T-helper 17 cell (primary cell): Measurements from ENCODE around the gene FBXL5. TPM values are rescaled to one million over a fixed set of nuclear protein-coding genes. Genes with fewer than 3 reads are reported as not detected.

ENCODE experiments used
- ATAC-seq: fragments of 150-1000 bp; cut with Tn5 transposase; 2 replicates; pipeline ENCODE4 v1.10.0; 2021; ENCODE audit warnings: mild to moderate bottlenecking, moderate library complexity
- DNase-seq, 3 donors: peaks; one replicate each; pipeline versions ENCODE4 v3.0.0 to v3.0.0-alpha.2; 2020 to 2021
- H3K9me3 ChIP-seq: one replicate; pipeline ENCODE4 v1.7.0; 2013; ENCODE audit warnings: low read length, mild to moderate bottlenecking; ENCODE audit not compliant: control insufficient read depth, poor library complexity, severe bottlenecking
- H3K27ac Mint-ChIP-seq: one replicate; pipeline ENCODE4 v1.8.0; 2022; ENCODE audit warnings: mild to moderate bottlenecking, moderate library complexity, mixed read lengths
- H3K27me3 Mint-ChIP-seq: one replicate; pipeline ENCODE4 v1.8.0; 2022; ENCODE audit warnings: mixed read lengths
- H3K36me3 Mint-ChIP-seq: one replicate; pipeline ENCODE4 v1.8.0; 2022; ENCODE audit warnings: low read depth, mixed read lengths
- H3K4me1 Mint-ChIP-seq: one replicate; pipeline ENCODE4 v1.8.0; 2022; ENCODE audit warnings: mild to moderate bottlenecking, mixed read lengths
- H3K4me3 Mint-ChIP-seq: one replicate; pipeline ENCODE4 v1.8.0; 2022; ENCODE audit warnings: mild to moderate bottlenecking, moderate library complexity, mixed read lengths
- total RNA-seq, 4 donors: library from RNA in 2 of 4; stranded (reverse) in 2 of 4; gene quantifications; one replicate each; pipeline ENCODE4 v1.2.3 and lab custom pipeline; 2022 to 2026

The FBXL5 gene
- total RNA-seq, 2 donors from 2014 or later: 48.7 to 49.9 TPM

- ATAC-seq (no peak), DNase-seq (no peak)
- H3K9me3 ChIP-seq: no peaks in the 10 kb centered on the region
- Mint-ChIP-seq H3K36me3 (no peaks in the 10 kb centered on the region), H3K27ac (no peak overlapping the region), H3K4me3 (no peak overlapping the region), H3K27me3 (no peaks in the 10 kb centered on the region), H3K4me1 (peaks cover 10% of the 10 kb centered on the region)
Observed at GRCh38 chr4:15558561-15558960, 96.6 kb downstream of the FBXL5 start.

DNA sequence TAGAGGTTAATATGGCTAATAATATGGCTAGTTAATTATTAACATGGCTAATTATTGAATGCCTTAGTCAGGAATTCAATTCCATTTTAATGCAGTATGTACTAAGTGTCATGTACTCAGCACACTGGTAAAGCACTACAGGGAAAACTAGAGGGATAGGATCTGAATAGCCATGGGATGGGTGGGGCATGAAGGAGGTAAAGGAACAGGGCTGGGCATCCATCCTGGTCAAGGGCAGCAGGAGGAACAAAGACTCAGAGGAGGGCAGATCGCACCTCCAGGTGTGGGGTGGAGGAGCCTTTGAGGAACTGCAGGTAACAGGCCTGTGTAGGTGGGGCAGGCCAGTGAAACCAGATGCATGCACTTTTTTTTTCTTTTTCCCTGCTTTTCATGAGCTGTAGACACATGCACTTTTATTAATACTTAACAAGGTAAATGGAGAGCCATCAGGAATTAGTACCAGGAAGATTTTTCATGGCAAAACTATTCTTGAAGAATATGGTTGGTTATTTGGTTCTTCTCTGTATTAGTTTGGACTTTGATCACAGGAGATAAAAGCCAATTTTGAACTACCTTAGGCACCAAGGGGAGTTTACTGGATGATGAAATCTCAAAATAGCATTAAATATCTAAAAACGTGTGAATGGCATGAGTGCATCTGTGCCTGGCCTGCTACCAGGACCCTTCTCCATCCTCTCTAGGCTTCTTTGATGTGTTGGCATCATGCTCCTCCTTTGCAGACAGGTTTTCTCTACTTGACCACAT, 97.2 kb downstream of the FBXL5 start:
- H3K4me1 Mint-ChIP-seq: peaks cover 8% of the 10 kb centered on the region
- no peak overlapping the region for H3K27ac Mint-ChIP-seq

GRCh38 chr4:15556511-15557092, 98.6 kb downstream of the FBXL5 start:
- Mint-ChIP-seq H3K27me3 (no peaks in the 10 kb centered on the region), H3K36me3 (peaks cover 3% of the 10 kb centered on the region), H3K27ac (no peak overlapping the region), H3K4me1 (peaks cover 2% of the 10 kb centered on the region), H3K4me3 (no peak overlapping the region)
- no peaks in the 10 kb centered on the region for H3K9me3 ChIP-seq
- DNase-seq (no peak), ATAC-seq (no peak)

More for the DNA sequence above, 97.2 kb downstream of the FBXL5 start:
- ATAC-seq: no peak
- Mint-ChIP-seq H3K4me3 (no peak overlapping the region), H3K27me3 (no peaks in the 10 kb centered on the region), H3K36me3 (no peaks in the 10 kb centered on the region)
- H3K9me3 ChIP-seq: no peaks in the 10 kb centered on the region
- no peak for DNase-seq

Other genes starting within 250 kb of the FBXL5 start
- gene C1QTNF7, start 227.3 kb downstream of the FBXL5 start, total RNA-seq: not detected
- 1 to 10 TPM in 1 of 2 donors, under 1 TPM in 1; 0.60 to 1.6 TPM for gene CC2D2A, start 185.5 kb downstream of the FBXL5 start, total RNA-seq
- 10 to 100 TPM; 14.1 to 20.5 TPM for gene FAM200B, start 26.5 kb upstream of the FBXL5 start, total RNA-seq
- gene BST1, start 47.7 kb upstream of the FBXL5 start, total RNA-seq: 1 to 10 TPM in 1 of 2 donors, under 1 TPM in 1; 0.89 to 1.9 TPM
- gene CD38, start 123.0 kb upstream of the FBXL5 start, total RNA-seq: 1 to 10 TPM; 1.4 TPM